T-helper 1 cell treated with Interleukin-12 subunit alpha and Interleukin-12 subunit beta and Interleukin-4 antibody, amounts not matched to agents 30 μg/mL and 1 μg/mL, for 36 hours (primary cell): ENCODE measurements around the gene TMSB4X.
A peak's percentile ranks its signal among the peaks of the same experiment; 100 is the strongest.

Experiments
- H3K27ac Mint-ChIP-seq: one replicate; pipeline ENCODE4 v1.8.0; 2021; ENCODE audit warnings: mild to moderate bottlenecking, mixed read lengths
- H3K27me3 Mint-ChIP-seq: one replicate; pipeline ENCODE4 v1.8.0; 2021; ENCODE audit warnings: low read depth, mixed read lengths
- H3K36me3 Mint-ChIP-seq: one replicate; pipeline ENCODE4 v1.8.0; 2021; ENCODE audit warnings: low read depth, mixed read lengths
- H3K4me1 Mint-ChIP-seq: one replicate; pipeline ENCODE4 v1.8.0; 2021; ENCODE audit warnings: low read depth, mixed read lengths
- H3K4me3 Mint-ChIP-seq: one replicate; pipeline ENCODE4 v1.8.0; 2021; ENCODE audit warnings: mild to moderate bottlenecking, moderate library complexity, mixed read lengths
- H3K9me3 Mint-ChIP-seq: one replicate; pipeline ENCODE4 v1.8.0; 2021; ENCODE audit warnings: mixed read lengths

The TMSB4X gene

DNA sequence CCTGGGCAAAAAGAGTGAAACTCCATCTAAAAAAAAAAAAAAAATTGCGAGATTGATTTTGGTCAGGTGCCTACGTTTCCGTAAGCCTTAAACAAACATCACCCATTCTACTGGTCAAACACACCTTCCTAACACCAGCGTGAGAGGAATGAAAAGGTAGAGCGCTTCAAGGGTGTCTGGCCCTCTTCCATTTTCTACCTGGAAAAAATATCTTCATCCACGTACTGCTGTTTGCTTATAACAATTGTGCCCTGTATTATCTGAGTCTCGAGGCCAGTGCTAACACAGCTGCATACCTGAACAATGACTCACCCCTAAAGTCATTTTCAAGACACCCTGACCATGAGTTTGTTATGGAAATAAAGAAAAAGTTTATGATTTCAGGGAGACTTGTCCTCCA lies 13.9 kb downstream of the TMSB4X start:
- Mint-ChIP-seq H3K4me1 (peaks cover 47% of the 10 kb centered on the region), H3K27ac (no peak overlapping the region), H3K4me3 (no peak overlapping the region), H3K27me3 (no peaks in the 10 kb centered on the region), H3K36me3 (peaks cover 14% of the 10 kb centered on the region), H3K9me3 (peaks cover 8% of the 10 kb centered on the region)

DNA sequence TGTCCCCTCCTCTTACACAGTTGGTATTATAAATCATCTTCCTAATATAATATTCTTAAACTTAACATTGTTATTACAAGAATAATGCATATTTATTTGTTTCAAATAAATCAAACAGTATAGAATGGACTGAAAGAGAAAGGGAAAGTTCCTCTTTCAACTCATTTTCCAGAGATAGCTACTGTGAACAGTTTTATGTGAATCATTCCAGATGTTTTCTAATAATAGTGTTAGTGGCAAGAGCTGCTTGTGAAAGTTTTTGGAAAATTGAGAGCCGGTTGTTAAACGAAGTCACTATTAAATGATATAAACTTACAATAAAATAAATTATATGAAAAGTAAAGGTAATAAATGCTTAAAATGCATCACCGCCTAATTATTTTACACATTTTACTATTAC lies 14.6 kb downstream of the TMSB4X start:
- Mint-ChIP-seq H3K36me3 (peaks cover 14% of the 10 kb centered on the region), H3K27me3 (no peaks in the 10 kb centered on the region), H3K4me1 (peaks cover 43% of the 10 kb centered on the region), H3K27ac (no peak overlapping the region), H3K4me3 (no peak overlapping the region), H3K9me3 (peaks cover 8% of the 10 kb centered on the region)

DNA sequence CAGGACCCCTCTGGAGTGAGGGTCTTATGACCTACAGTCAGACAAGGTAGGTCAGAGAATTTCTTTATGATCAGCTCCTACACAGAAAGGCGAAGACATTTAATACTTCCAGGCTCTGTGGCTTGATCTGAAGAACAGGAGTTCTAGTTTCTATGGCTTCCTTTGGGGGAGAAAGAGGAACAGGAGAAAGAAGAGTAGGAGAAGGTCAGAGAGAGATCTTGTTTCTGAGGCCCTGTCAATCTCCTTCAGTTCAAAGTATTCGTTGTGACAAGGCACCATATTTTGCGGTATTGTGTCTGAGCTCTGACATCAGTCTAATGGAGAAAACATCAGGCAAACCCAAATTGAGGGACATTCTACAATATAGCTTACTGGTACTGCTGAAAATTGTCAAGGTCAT lies 16.7 kb downstream of the TMSB4X start:
- peaks cover 14% of the 10 kb centered on the region for H3K36me3 Mint-ChIP-seq

DNA sequence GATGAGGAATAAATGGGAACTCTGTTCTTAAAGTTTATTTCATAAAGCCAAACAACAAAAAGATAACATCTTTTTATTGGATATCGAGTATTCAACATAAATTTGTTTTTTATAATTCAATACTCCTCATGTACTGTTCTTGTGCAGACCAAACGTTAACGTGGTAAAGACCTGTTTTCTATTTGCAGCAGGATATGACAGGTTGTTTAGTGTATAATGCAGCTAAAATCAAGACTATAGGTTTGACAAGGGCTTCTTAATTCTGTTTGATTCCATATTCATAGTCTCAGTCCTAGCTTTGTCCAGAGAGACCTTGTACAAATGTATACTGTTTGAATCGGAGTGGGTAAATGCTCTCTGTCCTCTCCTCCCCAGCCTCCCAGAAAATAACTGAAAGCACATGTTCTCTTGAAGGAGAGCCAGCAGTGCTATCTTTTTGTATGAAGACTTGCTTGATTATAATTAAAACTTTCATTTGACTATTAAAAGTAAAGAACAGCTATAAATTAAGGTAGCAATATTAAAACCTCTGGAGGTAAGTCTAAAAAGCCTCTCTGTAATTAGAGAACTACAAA lies 17.7 kb downstream of the TMSB4X start:
- Mint-ChIP-seq H3K27me3 (no peaks in the 10 kb centered on the region), H3K4me3 (no peak overlapping the region), H3K27ac (no peak overlapping the region), H3K36me3 (peaks cover 10% of the 10 kb centered on the region), H3K4me1 (peaks cover 32% of the 10 kb centered on the region), H3K9me3 (peaks cover 4% of the 10 kb centered on the region)

More for the DNA sequence above, 16.7 kb downstream of the TMSB4X start:
- H3K4me1 Mint-ChIP-seq: peaks cover 35% of the 10 kb centered on the region
- peak overlapping the region; percentile 52 for H3K27ac Mint-ChIP-seq
- H3K4me3 Mint-ChIP-seq: peak overlapping the region; percentile 25
- H3K27me3 Mint-ChIP-seq: no peaks in the 10 kb centered on the region
- peaks cover 4% of the 10 kb centered on the region for H3K9me3 Mint-ChIP-seq

DNA sequence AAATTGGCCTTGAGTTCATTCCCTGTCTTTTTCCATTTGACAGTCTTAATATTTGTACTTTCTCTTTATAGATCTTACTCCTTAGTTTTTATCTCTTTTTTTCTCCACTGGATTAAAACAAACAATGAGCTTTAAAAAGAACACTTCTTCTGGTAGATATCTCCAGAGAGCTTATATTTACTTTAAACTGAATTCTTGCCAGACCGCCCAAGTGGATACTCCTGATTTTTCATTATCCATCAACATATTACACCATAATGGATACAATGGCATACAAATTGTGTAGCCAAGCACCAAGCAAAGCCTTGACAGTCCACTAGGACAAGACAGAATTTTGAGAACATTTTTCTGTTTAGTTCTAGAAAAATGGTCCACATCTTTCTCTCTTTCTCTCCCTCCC lies 18.9 kb downstream of the TMSB4X start:
- Mint-ChIP-seq H3K27me3 (no peaks in the 10 kb centered on the region), H3K4me1 (peaks cover 37% of the 10 kb centered on the region), H3K4me3 (no peak overlapping the region), H3K9me3 (peaks cover 4% of the 10 kb centered on the region), H3K36me3 (peaks cover 8% of the 10 kb centered on the region), H3K27ac (no peak overlapping the region)

DNA sequence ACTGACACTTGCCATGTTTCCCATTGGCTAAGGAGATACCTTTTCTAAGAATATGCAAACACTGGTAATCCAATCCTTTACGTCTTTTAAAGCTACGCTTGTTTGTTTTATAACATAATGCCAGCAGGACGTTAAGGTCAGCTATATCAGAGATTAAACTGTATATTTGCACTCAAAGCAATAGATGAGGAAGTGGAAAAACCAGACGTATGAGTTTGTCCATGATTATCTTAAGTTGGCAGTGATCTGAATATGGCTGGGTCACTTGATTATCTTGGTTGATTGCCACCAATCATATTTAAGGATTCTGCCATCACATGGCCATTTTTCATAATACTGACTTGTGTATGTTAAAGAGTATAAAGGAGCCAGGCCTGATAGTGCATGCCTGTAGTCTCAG lies 19.4 kb downstream of the TMSB4X start:
- Mint-ChIP-seq H3K36me3 (peaks cover 8% of the 10 kb centered on the region), H3K27me3 (no peaks in the 10 kb centered on the region), H3K9me3 (peaks cover 4% of the 10 kb centered on the region), H3K27ac (no peak overlapping the region), H3K4me3 (no peak overlapping the region), H3K4me1 (peaks cover 37% of the 10 kb centered on the region)

DNA sequence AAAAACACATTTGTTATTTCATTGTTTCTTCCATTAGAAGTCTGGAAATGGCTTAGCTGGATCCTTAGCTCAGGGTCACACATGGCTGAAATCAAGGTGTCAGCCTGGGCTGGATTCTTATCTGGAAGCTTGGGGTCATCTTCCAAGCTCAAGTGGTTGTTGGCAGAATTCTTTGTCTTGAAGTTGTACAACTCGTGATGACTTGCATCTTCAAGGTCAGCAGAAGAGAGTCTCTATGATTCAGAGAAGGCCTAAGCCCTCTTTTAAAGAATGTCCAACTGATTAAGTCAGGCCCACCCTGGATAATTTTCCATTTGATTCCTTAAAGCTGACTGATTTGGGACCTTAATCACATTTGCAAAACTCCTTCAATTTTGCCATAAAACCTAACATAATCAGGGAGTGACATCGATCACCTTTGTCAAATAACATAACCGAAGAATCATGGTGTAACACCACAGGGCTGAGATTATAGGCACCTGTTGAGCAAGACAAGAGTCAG lies 22.1 kb downstream of the TMSB4X start:
- no peaks in the 10 kb centered on the region for H3K27me3 Mint-ChIP-seq
- peaks cover 4% of the 10 kb centered on the region for H3K36me3 Mint-ChIP-seq
- peak overlapping the region; percentile 88 for H3K27ac Mint-ChIP-seq
- H3K4me1 Mint-ChIP-seq: peaks cover 48% of the 10 kb centered on the region
- no peak overlapping the region for H3K4me3 Mint-ChIP-seq
- H3K9me3 Mint-ChIP-seq: no peaks in the 10 kb centered on the region

DNA sequence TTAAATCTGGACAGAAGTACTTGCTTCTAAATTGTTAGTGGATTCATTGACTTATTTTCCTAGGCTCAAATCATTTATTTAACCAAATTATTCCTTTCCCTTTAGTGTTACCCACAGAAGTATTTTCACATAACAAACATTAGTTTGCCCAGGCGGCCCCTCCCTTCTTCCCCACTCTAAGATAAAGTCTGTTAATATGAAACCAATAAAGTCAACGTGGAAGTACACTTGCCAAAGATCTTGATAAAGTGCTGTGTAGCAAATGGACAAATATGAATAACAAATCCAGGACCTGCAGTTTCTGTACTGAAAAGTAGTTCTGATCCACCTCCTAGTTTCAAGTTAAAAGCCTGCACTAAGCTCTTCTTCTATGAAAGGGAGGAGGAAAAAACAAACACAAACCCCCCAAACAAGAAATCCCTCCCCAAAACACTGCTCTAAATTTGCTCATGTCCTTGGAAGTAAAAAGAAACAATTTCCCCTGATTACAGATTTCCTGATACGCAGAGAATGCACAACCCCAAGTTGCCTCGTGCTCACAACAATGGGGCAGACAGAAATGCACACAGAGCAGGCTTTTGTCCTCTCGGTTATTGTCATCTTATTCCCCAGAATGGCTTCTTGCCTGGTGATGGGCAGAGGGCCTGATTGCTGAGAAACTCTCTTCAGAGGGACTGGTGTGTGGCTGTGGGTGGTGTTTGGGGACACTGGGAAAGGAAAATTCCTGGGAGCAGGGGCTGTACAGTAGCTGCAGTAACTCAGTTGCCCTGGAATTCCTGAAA lies 23.2 kb downstream of the TMSB4X start:
- H3K9me3 Mint-ChIP-seq: no peaks in the 10 kb centered on the region
- peaks cover 52% of the 10 kb centered on the region for H3K4me1 Mint-ChIP-seq
- peak overlapping the region; percentile 54 for H3K4me3 Mint-ChIP-seq
- no peaks in the 10 kb centered on the region for H3K27me3 Mint-ChIP-seq
- H3K36me3 Mint-ChIP-seq: peaks cover 4% of the 10 kb centered on the region
- H3K27ac Mint-ChIP-seq: peak overlapping the region; percentile 88

DNA sequence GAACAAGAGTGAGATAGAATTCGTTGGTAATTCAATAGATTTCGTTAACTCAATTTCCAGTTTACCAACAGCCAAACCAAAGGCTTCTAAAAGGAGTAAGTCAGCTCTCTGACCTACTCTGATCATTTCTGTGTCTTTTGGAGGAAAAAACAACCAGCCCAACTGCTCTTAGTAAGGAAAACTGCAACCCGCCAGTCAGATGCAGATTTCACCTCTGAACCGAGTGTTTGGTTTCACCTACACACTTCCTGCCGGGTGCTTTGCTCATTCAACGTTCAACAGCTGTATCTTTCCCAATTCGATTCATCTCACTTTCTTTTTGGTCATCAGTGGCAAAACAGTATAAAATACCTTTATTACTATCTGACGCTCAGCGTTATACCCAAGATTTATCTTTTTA lies 24.5 kb downstream of the TMSB4X start:
- peak overlapping the region; percentile 96 for H3K27ac Mint-ChIP-seq
- H3K36me3 Mint-ChIP-seq: peaks cover 4% of the 10 kb centered on the region
- peak overlapping the region; percentile 67 for H3K4me3 Mint-ChIP-seq
- peaks cover 49% of the 10 kb centered on the region for H3K4me1 Mint-ChIP-seq
- no peaks in the 10 kb centered on the region for H3K27me3 Mint-ChIP-seq
- no peaks in the 10 kb centered on the region for H3K9me3 Mint-ChIP-seq

DNA sequence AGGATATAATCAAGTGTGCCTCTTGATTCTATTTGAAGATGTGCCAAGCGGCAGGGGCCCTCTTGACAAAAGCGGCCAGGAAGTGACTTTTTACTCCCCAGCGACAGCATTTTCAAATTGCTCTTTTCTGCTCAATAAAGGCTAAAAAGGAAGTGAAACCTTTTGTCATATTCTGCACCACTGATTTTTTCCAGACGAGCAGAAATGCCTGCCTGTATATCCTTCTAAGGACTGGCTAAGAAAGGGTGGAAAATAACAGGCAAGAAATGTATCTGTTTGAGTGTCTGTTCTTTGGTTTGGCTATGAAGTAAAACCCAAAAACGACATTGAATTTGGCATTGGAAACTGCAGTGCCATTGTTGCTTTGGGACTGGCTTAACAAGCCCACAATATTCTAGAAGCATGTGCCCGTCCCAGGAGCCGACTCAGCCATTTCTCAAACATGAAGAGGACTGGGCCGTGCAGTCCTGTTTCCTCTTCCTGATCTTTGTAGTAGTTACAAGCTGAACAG lies 25.4 kb downstream of the TMSB4X start:
- peak overlapping the region; percentile 96 for H3K27ac Mint-ChIP-seq
- peaks cover 58% of the 10 kb centered on the region for H3K4me1 Mint-ChIP-seq
- peaks cover 5% of the 10 kb centered on the region for H3K36me3 Mint-ChIP-seq
- no peaks in the 10 kb centered on the region for H3K9me3 Mint-ChIP-seq
- no peaks in the 10 kb centered on the region for H3K27me3 Mint-ChIP-seq
- peak overlapping the region; percentile 67 for H3K4me3 Mint-ChIP-seq

DNA sequence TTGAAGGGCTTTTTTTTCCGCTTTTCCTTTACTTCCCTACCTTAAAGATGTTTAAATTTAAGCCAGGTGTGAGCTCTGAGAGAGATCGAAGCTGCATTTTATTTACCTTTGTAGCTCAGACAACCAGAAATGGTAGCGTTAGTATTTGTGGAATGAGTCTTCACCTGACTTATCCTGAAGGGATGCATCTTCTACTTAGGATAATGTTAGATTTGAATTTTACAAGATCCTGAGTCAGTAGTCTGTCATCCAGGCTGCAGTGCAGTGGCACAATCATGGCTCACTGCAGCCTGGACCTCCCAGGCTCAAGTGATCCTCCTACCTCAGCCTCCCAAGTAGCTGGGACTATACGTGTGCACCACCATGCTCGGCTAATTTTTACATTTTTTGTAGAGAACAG lies 26.2 kb downstream of the TMSB4X start:
- H3K4me1 Mint-ChIP-seq: peaks cover 59% of the 10 kb centered on the region
- no peaks in the 10 kb centered on the region for H3K9me3 Mint-ChIP-seq
- peak overlapping the region; percentile 96 for H3K27ac Mint-ChIP-seq
- H3K4me3 Mint-ChIP-seq: peak overlapping the region; percentile 58
- H3K27me3 Mint-ChIP-seq: no peaks in the 10 kb centered on the region
- H3K36me3 Mint-ChIP-seq: peaks cover 4% of the 10 kb centered on the region

DNA sequence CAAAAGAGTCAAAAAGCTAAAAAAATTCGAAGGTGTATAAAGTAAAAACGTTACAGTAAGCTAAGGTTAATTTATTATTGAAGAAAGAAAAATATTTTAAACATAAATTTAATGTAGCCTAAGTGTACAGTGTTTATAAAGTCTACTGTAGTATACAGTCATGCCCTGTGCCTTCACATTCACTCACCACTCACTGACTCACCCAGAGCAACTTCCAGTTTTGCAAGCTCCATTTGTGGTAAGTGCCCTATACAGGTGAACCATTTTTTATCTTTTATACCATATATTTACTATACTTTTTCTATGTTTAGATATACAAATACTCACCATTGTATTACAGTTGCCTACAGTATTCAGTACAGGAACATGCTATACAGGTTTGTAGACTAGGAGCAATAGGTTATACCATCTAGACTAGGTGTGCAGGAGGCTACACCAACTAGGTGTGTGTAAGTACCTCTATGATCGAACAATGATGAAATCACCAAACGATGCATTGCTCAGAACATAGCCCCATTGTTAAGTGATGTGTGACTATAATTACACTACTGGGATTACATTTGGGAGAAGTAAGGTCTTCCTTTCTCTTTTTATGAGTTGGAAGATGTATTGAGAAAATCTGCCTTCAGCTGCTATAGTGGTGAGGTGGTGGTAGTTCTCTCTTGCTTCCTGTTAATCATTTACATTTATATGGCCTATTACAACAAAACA lies 27.2 kb downstream of the TMSB4X start:
- no peaks in the 10 kb centered on the region for H3K27me3 Mint-ChIP-seq

DNA sequence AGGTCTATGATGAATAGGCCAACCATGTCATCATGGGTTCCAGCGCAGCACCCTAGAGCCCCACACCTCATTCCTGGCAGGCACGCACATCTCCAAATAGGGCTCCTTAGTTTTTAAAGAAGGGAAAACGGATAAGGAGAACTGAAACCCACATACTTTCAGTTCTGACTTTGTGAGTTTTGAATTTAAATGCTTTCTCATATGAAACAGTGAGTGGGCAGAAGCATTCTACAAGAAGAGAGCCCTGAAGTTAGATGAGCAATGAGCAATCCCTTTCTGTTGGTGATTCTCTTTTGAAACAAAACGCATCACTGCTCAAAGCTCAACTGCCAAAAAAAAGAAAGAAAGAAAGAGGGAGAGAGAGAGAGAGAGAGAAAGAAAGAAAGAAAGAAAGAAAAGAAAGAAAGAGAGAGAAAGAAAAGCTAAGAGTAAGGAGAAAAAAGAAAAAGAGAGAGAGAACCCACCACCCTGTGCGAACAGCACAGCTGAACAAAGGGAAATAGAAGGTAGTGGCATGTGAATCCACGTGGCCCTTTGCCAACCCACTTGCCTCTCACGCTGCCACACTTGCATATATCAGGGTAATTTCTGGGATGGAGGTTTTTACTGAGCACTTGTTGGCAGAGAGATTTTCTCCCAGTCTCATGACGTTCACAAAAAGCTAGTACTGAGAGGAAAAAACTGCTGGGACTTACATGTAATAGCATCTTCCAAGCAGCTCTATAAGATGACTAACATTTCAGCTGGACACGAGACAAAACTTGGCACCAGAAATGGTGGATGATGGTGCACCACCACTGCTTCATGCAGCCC lies 31.0 kb downstream of the TMSB4X start:
- Mint-ChIP-seq H3K27me3 (no peaks in the 10 kb centered on the region), H3K4me3 (peak overlapping the region; percentile 85), H3K9me3 (no peaks in the 10 kb centered on the region)

More for the DNA sequence above, 27.2 kb downstream of the TMSB4X start:
- H3K4me1 Mint-ChIP-seq: peaks cover 59% of the 10 kb centered on the region
- peak overlapping the region; percentile 96 for H3K27ac Mint-ChIP-seq
- H3K36me3 Mint-ChIP-seq: peaks cover 2% of the 10 kb centered on the region
- H3K9me3 Mint-ChIP-seq: no peaks in the 10 kb centered on the region
- no peak overlapping the region for H3K4me3 Mint-ChIP-seq

More for the DNA sequence above, 31.0 kb downstream of the TMSB4X start:
- peaks cover 47% of the 10 kb centered on the region for H3K4me1 Mint-ChIP-seq
- peaks cover 2% of the 10 kb centered on the region for H3K36me3 Mint-ChIP-seq
- H3K27ac Mint-ChIP-seq: peak overlapping the region; percentile 99
